Measurements from ENCODE around the gene TMEM225B. TPM values are rescaled to one million over a fixed set of nuclear protein-coding genes. Genes with fewer than 3 reads are reported as not detected.

The TMEM225B gene
- total and polyA plus RNA-seq, 4 donors, result 0.31 to 1.4 (median 0.75) TPM

DNA sequence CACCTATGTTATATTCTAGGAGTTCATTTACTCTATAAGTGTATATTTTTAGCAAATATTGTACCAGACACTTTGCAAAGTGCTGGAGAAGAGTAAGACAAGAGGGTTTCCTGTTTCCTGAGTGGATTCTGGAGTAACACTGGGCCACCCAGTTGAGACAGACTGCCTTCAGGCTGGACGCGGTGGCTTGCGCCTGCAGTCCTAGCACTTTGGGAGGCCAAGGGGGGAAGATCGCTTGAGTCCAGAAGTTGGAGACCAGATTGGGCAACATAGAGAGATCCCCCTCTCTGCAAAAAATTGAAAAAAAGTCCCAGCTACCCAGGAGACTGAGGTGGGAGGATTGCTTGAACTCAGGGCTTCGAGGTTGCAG is 17.9 kb downstream of the TMEM225B start:
- TF ChIP-seq, protein P1, sequence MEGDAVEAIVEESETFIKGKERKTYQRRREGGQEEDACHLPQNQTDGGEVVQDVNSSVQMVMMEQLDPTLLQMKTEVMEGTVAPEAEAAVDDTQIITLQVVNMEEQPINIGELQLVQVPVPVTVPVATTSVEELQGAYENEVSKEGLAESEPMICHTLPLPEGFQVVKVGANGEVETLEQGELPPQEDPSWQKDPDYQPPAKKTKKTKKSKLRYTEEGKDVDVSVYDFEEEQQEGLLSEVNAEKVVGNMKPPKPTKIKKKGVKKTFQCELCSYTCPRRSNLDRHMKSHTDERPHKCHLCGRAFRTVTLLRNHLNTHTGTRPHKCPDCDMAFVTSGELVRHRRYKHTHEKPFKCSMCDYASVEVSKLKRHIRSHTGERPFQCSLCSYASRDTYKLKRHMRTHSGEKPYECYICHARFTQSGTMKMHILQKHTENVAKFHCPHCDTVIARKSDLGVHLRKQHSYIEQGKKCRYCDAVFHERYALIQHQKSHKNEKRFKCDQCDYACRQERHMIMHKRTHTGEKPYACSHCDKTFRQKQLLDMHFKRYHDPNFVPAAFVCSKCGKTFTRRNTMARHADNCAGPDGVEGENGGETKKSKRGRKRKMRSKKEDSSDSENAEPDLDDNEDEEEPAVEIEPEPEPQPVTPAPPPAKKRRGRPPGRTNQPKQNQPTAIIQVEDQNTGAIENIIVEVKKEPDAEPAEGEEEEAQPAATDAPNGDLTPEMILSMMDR (IDR thresholded peaks at IDR 0.05; ENCODE audit: control extremely low read depth, extremely low read depth), result no peak
- H3K9me3 ChIP-seq (ENCODE audit: control insufficient read depth in 4 of 4, insufficient read depth in 3 of 4, low read length in 3 of 4), result no peaks in the 10 kb centered on the region
- H3K4me1 ChIP-seq (ENCODE audit: control insufficient read depth in 5 of 5, insufficient read depth in 5 of 5, low read length in 5 of 5), result peaks cover 0 to 8% (median 6%) of the 10 kb centered on the region in 5 donors
- DNase-seq (no peak), ATAC-seq (ENCODE audit: insufficient read depth, low FRiP score) (no peak)
- peak overlapping the region; percentile 98 for H3K4me3 ChIP-seq
- H3K36me3 ChIP-seq (ENCODE audit: control insufficient read depth in 4 of 4, insufficient read depth in 4 of 4, low read length in 4 of 4), result peaks cover 9 to 23% (median 14%) of the 10 kb centered on the region in 4 donors
- H3K9ac ChIP-seq (ENCODE audit: insufficient read depth in 1 of 2, low read length in 2 of 2), result no peak overlapping the region
- peak overlapping the region in 1 of 2 donors; percentile 67 for H3K27ac ChIP-seq (ENCODE audit: low read depth in 1 of 2, low read length in 1 of 2)
- H3K27me3 ChIP-seq (ENCODE audit: control insufficient read depth in 3 of 3, insufficient read depth in 3 of 3, low read length in 2 of 3), result no peaks in the 10 kb centered on the region
- WGBS, 2 donors, result 75 to 88% methylated on average over 5 of the region's 5 CpGs

GRCh38 chr7:99616359-99617191 is 18.5 kb downstream of the TMEM225B start, which contains the start of gene ZSCAN25:
ZSCAN25 (plus strand) TSS chr7:99616946; CDS start chr7:99619607, 2,661 bp downstream.
- Histone ChIP-seq H3K9ac (ENCODE audit: insufficient read depth in 1 of 2, low read length in 2 of 2) (peak within 1 kb of the TSS; percentile 20 to 84), H3K9me3 (ENCODE audit: control insufficient read depth in 4 of 4, insufficient read depth in 3 of 4, low read length in 3 of 4) (no peaks in the 10 kb centered on the region), H3K27ac (ENCODE audit: low read depth in 1 of 2, low read length in 1 of 2) (peak within 1 kb of the TSS; percentile 67 to 95), H3K4me3 (peak within 1 kb of the TSS; percentile 98), H3K27me3 (ENCODE audit: control insufficient read depth in 3 of 3, insufficient read depth in 3 of 3, low read length in 2 of 3) (no peaks in the 10 kb centered on the region), H3K4me1 (ENCODE audit: control insufficient read depth in 5 of 5, insufficient read depth in 5 of 5, low read length in 5 of 5) (peaks cover 0 to 8% (median 6%) of the 10 kb centered on the region in 5 donors), H3K36me3 (ENCODE audit: control insufficient read depth in 4 of 4, insufficient read depth in 4 of 4, low read length in 4 of 4) (peaks cover 14 to 29% (median 20%) of the 10 kb centered on the region in 4 donors)
- WGBS, 2 donors, result 0 to 1% methylated on average over 60 of the region's 60 CpGs
- TF ChIP-seq, protein P1 (IDR thresholded peaks at IDR 0.05; ENCODE audit: control extremely low read depth, extremely low read depth), result no peak
- ATAC-seq (ENCODE audit: insufficient read depth, low FRiP score) (peak; percentile 98), DNase-seq (peak; percentile 93 to 96 (median 93))

DNA sequence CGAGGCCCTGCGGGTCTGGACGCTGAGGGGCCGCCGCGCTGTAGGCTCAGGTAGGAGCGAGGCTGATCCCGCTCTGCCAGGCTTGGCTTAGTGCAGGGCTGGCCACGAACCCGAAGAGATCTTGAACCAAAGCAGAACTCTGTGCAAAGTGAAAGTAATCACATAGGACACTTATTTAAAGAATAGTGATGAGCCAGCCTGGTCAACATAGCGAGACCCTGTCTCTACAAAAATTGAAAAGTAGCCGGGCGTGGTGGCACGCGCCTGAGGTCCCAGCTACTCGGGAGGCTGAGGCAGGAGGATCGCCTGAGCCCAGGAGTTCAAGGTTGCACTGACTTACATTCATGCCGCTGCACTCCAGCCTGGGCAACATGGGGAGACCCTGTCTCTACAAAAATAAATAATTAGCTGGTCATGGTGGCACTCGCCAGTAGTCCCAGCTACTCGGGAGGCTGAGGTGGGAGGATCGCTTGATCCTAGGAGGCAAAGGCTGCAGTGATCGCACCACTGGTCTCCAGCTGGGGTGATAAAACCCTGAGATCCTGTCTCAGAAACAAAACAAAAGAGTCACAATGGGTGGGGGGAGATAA is 19.2 kb downstream of the TMEM225B start:
- Histone ChIP-seq H3K9ac (ENCODE audit: insufficient read depth in 1 of 2, low read length in 2 of 2) (peak overlapping the region; percentile 20 to 58), H3K4me3 (peak overlapping the region; percentile 98), H3K9me3 (ENCODE audit: control insufficient read depth in 4 of 4, insufficient read depth in 3 of 4, low read length in 3 of 4) (no peaks in the 10 kb centered on the region), H3K27ac (ENCODE audit: low read depth in 1 of 2, low read length in 1 of 2) (peak overlapping the region; percentile 62 to 95), H3K4me1 (ENCODE audit: control insufficient read depth in 5 of 5, insufficient read depth in 5 of 5, low read length in 5 of 5) (peaks cover 0 to 8% (median 6%) of the 10 kb centered on the region in 5 donors), H3K27me3 (ENCODE audit: control insufficient read depth in 3 of 3, insufficient read depth in 3 of 3, low read length in 2 of 3) (no peaks in the 10 kb centered on the region), H3K36me3 (ENCODE audit: control insufficient read depth in 4 of 4, insufficient read depth in 4 of 4, low read length in 4 of 4) (peaks cover 17 to 32% (median 23%) of the 10 kb centered on the region in 4 donors)
- WGBS, 2 donors, result 17 to 19% methylated on average over 22 of the region's 22 CpGs
- ATAC-seq (ENCODE audit: insufficient read depth, low FRiP score) (no peak), DNase-seq (no peak)
- TF ChIP-seq, protein P1 (IDR thresholded peaks at IDR 0.05; ENCODE audit: control extremely low read depth, extremely low read depth), result no peak

Measured in lung (tissue), 12 donors.